Ishikawa (cell line): ENCODE measurements around the gene COPS9.

Source experiments
- CEBPB ChIP-seq: IDR thresholded peaks from 2 replicates; pipeline ENCODE4 v1.6.1; 2012
- EGR1 ChIP-seq: IDR thresholded peaks from 2 replicates; pipeline ENCODE4 v1.6.1; 2012
- EP300 ChIP-seq: IDR thresholded peaks from 2 replicates; pipeline ENCODE4 v1.6.1; 2012; ENCODE audit warnings: borderline replicate concordance
- NFIC ChIP-seq: IDR thresholded peaks from 2 replicates; pipeline ENCODE4 v1.6.1; 2012
- RAD21 ChIP-seq: IDR thresholded peaks from 2 replicates; pipeline ENCODE4 v1.6.1; 2012; ENCODE audit warnings: low read depth
- TAF1 ChIP-seq: IDR thresholded peaks from 2 replicates; pipeline ENCODE4 v1.6.1; 2012; ENCODE audit warnings: low read depth, mild to moderate bottlenecking
- TCF12 ChIP-seq: IDR thresholded peaks from 2 replicates; pipeline ENCODE4 v1.6.1; 2012; ENCODE audit warnings: low read depth
- TF ChIP-seq, protein P1 (sequence below): IDR thresholded peaks from 2 replicates; pipeline ENCODE4 v1.6.1; 2012; ENCODE audit warnings: low read depth, mild to moderate bottlenecking

DNA sequence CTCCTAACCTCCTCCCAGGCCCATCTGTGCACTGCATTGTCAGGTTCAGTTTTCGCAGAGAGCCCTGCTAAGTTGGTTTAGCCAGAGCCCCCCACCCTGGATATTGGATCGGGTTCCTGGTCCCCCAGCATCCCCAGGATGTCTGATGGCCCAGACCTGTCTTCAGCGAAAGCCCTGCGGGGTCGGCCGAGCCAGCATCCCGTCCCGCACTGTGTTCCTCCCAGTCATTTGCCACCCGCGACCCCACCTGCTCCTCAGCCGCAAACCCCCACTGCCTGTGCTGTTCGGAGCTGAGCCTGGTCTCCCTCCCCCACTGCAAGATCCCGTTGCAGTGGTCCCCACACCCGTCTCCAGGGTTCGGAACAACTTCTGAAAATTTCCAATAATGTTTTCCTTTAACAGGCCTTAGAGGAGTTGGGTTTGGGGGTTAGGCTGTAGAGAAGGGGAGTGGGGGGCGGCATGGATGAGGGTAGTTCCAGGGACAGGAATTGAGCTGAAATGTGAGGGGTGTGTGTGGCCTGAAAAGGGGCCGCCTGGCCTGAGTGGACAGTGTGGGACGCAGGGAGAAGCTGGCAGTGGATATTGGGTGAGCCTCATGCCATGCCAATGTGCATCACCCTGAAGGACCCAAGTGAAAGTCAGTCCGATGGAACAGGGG is 1.6 kb upstream of the COPS9 start:
- no peak for TF ChIP-seq CEBPB
- TF ChIP-seq EP300 = no peak
- no peak for TF ChIP-seq TAF1
- no peak for TF ChIP-seq RAD21
- TF ChIP-seq EGR1 = no peak
- no peak for TF ChIP-seq TCF12
- TF ChIP-seq, protein P1, sequence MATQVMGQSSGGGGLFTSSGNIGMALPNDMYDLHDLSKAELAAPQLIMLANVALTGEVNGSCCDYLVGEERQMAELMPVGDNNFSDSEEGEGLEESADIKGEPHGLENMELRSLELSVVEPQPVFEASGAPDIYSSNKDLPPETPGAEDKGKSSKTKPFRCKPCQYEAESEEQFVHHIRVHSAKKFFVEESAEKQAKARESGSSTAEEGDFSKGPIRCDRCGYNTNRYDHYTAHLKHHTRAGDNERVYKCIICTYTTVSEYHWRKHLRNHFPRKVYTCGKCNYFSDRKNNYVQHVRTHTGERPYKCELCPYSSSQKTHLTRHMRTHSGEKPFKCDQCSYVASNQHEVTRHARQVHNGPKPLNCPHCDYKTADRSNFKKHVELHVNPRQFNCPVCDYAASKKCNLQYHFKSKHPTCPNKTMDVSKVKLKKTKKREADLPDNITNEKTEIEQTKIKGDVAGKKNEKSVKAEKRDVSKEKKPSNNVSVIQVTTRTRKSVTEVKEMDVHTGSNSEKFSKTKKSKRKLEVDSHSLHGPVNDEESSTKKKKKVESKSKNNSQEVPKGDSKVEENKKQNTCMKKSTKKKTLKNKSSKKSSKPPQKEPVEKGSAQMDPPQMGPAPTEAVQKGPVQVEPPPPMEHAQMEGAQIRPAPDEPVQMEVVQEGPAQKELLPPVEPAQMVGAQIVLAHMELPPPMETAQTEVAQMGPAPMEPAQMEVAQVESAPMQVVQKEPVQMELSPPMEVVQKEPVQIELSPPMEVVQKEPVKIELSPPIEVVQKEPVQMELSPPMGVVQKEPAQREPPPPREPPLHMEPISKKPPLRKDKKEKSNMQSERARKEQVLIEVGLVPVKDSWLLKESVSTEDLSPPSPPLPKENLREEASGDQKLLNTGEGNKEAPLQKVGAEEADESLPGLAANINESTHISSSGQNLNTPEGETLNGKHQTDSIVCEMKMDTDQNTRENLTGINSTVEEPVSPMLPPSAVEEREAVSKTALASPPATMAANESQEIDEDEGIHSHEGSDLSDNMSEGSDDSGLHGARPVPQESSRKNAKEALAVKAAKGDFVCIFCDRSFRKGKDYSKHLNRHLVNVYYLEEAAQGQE = no peak
- TF ChIP-seq NFIC = no peak
